IMR-90 (cell line): ENCODE measurements around the gene GLRX5. TPM values are rescaled to one million over a fixed set of nuclear protein-coding genes. Genes with fewer than 3 reads are reported as not detected.
A peak's percentile ranks its signal among the peaks of the same experiment; 100 is the strongest.

Experiments used
- ATAC-seq: fragments of 200-7000 bp; cut with Tn5 transposase; 2 replicates; pipeline ENCODE4 v1.9.1; 2020; ENCODE audit warnings: low read depth, mild to moderate bottlenecking, moderate library complexity
- BruUV-seq: library from RNA; stranded (reverse); fragments of 400-500 nt; replicated peaks from 2 replicates; lab custom pipeline; 2021; lab: Mats Ljungman, UMichigan
- CTCF ChIA-PET: fragments of 300-600 bp; formaldehyde crosslinking; extraction: SDS; loops from one replicate; lab custom pipeline; 2021; ENCODE audit warnings: antibody characterized with exemption; lab: Yijun Ruan, JAX
- POLR2A ChIA-PET: fragments of 300-600 bp; sonication (Branson Sonifier 250); formaldehyde crosslinking; loops from one replicate; lab custom pipeline; 2022; ENCODE audit warnings: antibody characterized with exemption; ENCODE audit not compliant: unreplicated experiment; lab: Charles Lee
- DNase-seq: peaks from one replicate; pipeline ENCODE4 v3.0.0; 2013
- H2AFZ ChIP-seq: replicated peaks from 2 replicates; pipeline ENCODE3; 2013; ENCODE audit warnings: low read length, mild to moderate bottlenecking; ENCODE audit not compliant: poor library complexity
- H2AK5ac ChIP-seq: 2 replicates; pipeline ENCODE4 v1.6.1; 2013; ENCODE audit warnings: low read depth, low read length, inconsistent platforms
- H2AK9ac ChIP-seq: replicated peaks from 2 replicates; pipeline ENCODE3; 2013; ENCODE audit warnings: mild to moderate bottlenecking, low read depth, low read length, moderate library complexity; ENCODE audit not compliant: poor library complexity
- H2BK120ac ChIP-seq: 2 replicates; pipeline ENCODE4 v1.6.1; 2013; ENCODE audit warnings: low read depth, low read length, inconsistent platforms
- H2BK15ac ChIP-seq: 3 replicates; pipeline ENCODE4 v1.6.1; 2013; ENCODE audit warnings: low read depth, low read length, inconsistent platforms
- H2BK20ac ChIP-seq: 2 replicates; pipeline ENCODE4 v1.6.1; 2013; ENCODE audit warnings: low read depth, mild to moderate bottlenecking, inconsistent platforms, low read length, moderate library complexity
- H2BK5ac ChIP-seq: 2 replicates; pipeline ENCODE4 v1.6.1; 2013; ENCODE audit warnings: mild to moderate bottlenecking, low read depth, low read length, inconsistent platforms; ENCODE audit not compliant: poor library complexity, severe bottlenecking
- H3K14ac ChIP-seq: replicated peaks from 2 replicates; pipeline ENCODE4 v1.6.1; 2013; ENCODE audit warnings: low read depth, low read length, inconsistent platforms
- H3K18ac ChIP-seq: 2 replicates; pipeline ENCODE4 v1.6.1; 2013; ENCODE audit warnings: low read depth, low read length, control low read depth
- H3K23ac ChIP-seq: 2 replicates; pipeline ENCODE4 v1.6.1; 2013; ENCODE audit warnings: low read depth, low read length, inconsistent platforms
- H3K27ac ChIP-seq: 2 replicates; pipeline ENCODE4 v1.5.1; 2013; ENCODE audit warnings: mild to moderate bottlenecking, control low read depth, low read length; ENCODE audit not compliant: insufficient read depth
- H3K27me3 ChIP-seq: 2 replicates; pipeline ENCODE4 v1.6.1; 2013; ENCODE audit warnings: low read length; ENCODE audit not compliant: control insufficient read depth, insufficient read depth
- H3K36me3 ChIP-seq: 2 replicates; pipeline ENCODE4 v1.6.1; 2013; ENCODE audit warnings: low read length, mixed read lengths; ENCODE audit not compliant: control insufficient read depth, insufficient read depth
- H3K4ac ChIP-seq: 2 replicates; pipeline ENCODE4 v1.6.1; 2013; ENCODE audit warnings: low read depth, low read length, inconsistent platforms
- H3K4me1 ChIP-seq: 2 replicates; pipeline ENCODE4 v1.6.1; 2013; ENCODE audit warnings: low read length, mixed read lengths; ENCODE audit not compliant: control insufficient read depth, insufficient read depth
- H3K4me2 ChIP-seq: 2 replicates; pipeline ENCODE4 v1.6.1; 2013; ENCODE audit warnings: low read depth, mild to moderate bottlenecking, control low read depth, low read length, moderate library complexity
- H3K4me3 ChIP-seq: 2 replicates; pipeline ENCODE4 v1.5.1; 2013; ENCODE audit warnings: low read depth, mild to moderate bottlenecking, control low read depth, low read length, moderate library complexity; ENCODE audit not compliant: insufficient read depth
- H3K56ac ChIP-seq: 2 replicates; pipeline ENCODE4 v1.6.1; 2013; ENCODE audit warnings: low read length, inconsistent platforms; ENCODE audit not compliant: insufficient read depth; ENCODE audit errors: extremely low read depth
- H3K79me1 ChIP-seq, 2 experiments: 2 replicates each; pipeline ENCODE4 v1.6.1; 2013; ENCODE audit warnings: low read length in 2 of 2, inconsistent platforms in 1 of 2, low read depth in 1 of 2
- H3K9ac ChIP-seq: 2 replicates; pipeline ENCODE4 v1.6.1; 2013; ENCODE audit warnings: low read depth, low read length, control low read depth
- H3K9me1 ChIP-seq: 2 replicates; pipeline ENCODE4 v1.6.1; 2013; ENCODE audit warnings: low read length, inconsistent platforms; ENCODE audit not compliant: insufficient read depth
- H3K9me3 ChIP-seq: 2 replicates; pipeline ENCODE4 v1.6.1; 2013; ENCODE audit warnings: low read length; ENCODE audit not compliant: control insufficient read depth, insufficient read depth
- H4K20me1 ChIP-seq: 2 replicates; pipeline ENCODE4 v1.6.1; 2013; ENCODE audit warnings: low read length, inconsistent platforms; ENCODE audit not compliant: insufficient read depth
- H4K5ac ChIP-seq: 2 replicates; pipeline ENCODE4 v1.6.1; 2013; ENCODE audit warnings: mild to moderate bottlenecking, low read depth, low read length, control low read depth
- H4K8ac ChIP-seq, 2 experiments: 2 replicates each; pipeline ENCODE4 v1.6.1; 2013; ENCODE audit warnings: low read depth in 2 of 2, low read length in 2 of 2, control low read depth in 1 of 2, inconsistent platforms in 1 of 2
- H4K91ac ChIP-seq: 2 replicates; pipeline ENCODE4 v1.6.1; 2013; ENCODE audit warnings: low read depth, low read length, inconsistent platforms; ENCODE audit not compliant: insufficient read depth
- MAFK ChIP-seq: IDR thresholded peaks from 2 replicates; pipeline ENCODE4 v1.6.1; 2012; ENCODE audit warnings: low read depth, low read length, improper control_type of control experiment
- WGBS, 2 experiments: methylation state at CpG; one replicate each; pipeline versions ENCODE4 v1.1.5 to v1.1.7; 2013; ENCODE audit warnings: missing lambda C conversion rate in 2 of 2; ENCODE audit not compliant: insufficient read length in 1 of 2; ENCODE audit errors: extremely low coverage in 2 of 2; 5-methylcytosine and 5-hydroxymethylcytosine counted together
- dilution Hi-C: fragments of 300-500 bp; cut with HindIII; formaldehyde crosslinking; loops from one replicate; pipeline ENCODE4 v1.14.3; 2018; ENCODE audit warnings: low sequenced_read_pairs; ENCODE audit not compliant: unreplicated experiment
- in situ Hi-C: fragments of 300-500 bp; cut with MboI; formaldehyde crosslinking; loops from 3 replicates; pipeline ENCODE4 v1.14.3; 2019; ENCODE audit warnings: low sequenced_read_pairs, inconsistent platforms, mixed read lengths
- intact Hi-C: fragments of 100-400 bp; cut with micrococcal nuclease; formaldehyde crosslinking; loops from 2 replicates; pipeline ENCODE4 v1.10.0; 2022
- polyA plus RNA-seq, 3 experiments: library from polyadenylated mRNA; depleted of rRNA; stranded (reverse); fragments of >200 nt; gene quantifications; 2 replicates each; pipeline ENCODE4 v1.2.3, GENCODE V29; 2012; ENCODE audit warnings: low replicate concordance in 1 of 3
- total RNA-seq: library from RNA; depleted of rRNA; stranded (reverse); fragments of >200 nt; gene quantifications from 2 replicates; pipeline ENCODE4 v1.2.3, GENCODE V29; 2012
- TF ChIP-seq, protein P1 (sequence below): conservative IDR thresholded peaks from 2 replicates; pipeline ENCODE4 v1.5.1; 2012; ENCODE audit warnings: mild to moderate bottlenecking, low read depth, low read length, improper control_type of control experiment
- TF ChIP-seq, protein P2 (sequence below): fragments of 150-350 bp; IDR thresholded peaks from 2 replicates; pipeline ENCODE4 v1.6.1; 2016; ENCODE audit warnings: low read depth, mild to moderate bottlenecking, low read length, moderate library complexity, borderline replicate concordance

Gene GLRX5
- total and polyA plus RNA-seq, 2 of the 4 experiments (the other 2 are of a cell fraction), result 32.4 to 40.4 TPM

DNA sequence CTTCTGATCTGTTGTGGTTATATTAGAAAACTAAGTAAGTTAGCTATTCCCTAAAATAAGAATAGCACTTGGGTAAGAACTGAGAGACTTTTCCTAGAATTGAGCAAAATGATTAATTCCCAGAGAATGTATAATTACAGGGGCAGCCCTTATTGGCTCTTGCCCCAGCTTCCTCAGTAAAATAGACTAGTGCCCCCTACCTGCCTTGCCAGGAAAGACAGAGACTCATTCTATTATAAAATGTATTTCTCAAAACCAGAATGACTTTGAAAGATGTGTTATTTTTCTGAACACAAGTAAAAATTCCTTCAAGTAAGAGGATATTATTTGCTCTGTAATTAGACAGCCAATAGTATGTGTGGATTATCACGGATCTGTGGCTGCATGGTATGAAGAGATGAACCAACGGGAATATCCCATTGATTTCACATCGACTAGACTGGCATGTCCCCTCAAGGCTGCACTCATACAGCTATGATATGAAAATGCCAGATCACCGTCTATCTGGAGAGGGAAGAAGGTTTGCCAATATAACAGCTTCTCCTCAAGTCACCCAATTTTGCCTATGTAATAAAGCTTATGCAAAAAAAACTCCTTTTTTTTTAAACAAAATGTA is 7.4 kb upstream of the GLRX5 start (continued):
- TF ChIP-seq, protein P1, sequence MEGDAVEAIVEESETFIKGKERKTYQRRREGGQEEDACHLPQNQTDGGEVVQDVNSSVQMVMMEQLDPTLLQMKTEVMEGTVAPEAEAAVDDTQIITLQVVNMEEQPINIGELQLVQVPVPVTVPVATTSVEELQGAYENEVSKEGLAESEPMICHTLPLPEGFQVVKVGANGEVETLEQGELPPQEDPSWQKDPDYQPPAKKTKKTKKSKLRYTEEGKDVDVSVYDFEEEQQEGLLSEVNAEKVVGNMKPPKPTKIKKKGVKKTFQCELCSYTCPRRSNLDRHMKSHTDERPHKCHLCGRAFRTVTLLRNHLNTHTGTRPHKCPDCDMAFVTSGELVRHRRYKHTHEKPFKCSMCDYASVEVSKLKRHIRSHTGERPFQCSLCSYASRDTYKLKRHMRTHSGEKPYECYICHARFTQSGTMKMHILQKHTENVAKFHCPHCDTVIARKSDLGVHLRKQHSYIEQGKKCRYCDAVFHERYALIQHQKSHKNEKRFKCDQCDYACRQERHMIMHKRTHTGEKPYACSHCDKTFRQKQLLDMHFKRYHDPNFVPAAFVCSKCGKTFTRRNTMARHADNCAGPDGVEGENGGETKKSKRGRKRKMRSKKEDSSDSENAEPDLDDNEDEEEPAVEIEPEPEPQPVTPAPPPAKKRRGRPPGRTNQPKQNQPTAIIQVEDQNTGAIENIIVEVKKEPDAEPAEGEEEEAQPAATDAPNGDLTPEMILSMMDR, result peak; percentile 89

GRCh38 chr14:95529216-95529615 is 5.6 kb upstream of the GLRX5 start:
- BruUV-seq, result no TSS peak
- Histone ChIP-seq H2BK120ac (0 out of 2 replicates have a peak overlapping the region, but pooled peaks have one; percentile 12), H4K8ac (no peak overlapping the region), H3K79me1 (peaks cover 22 to 68% of the 10 kb centered on the region in 2 experiments), H3K4me2 (no peak overlapping the region), H4K5ac (no peak overlapping the region), H2BK5ac (no peak overlapping the region), H2BK15ac (no peak overlapping the region), H3K9me3 (no peaks in the 10 kb centered on the region), H4K20me1 (peaks cover 9% of the 10 kb centered on the region; the same call in 1 of the 2 replicates), H3K9ac (no peak overlapping the region), H2BK20ac (no peak overlapping the region), H3K27me3 (no peaks in the 10 kb centered on the region), H3K4me3 (no peak overlapping the region), H3K9me1 (peaks cover 18% of the 10 kb centered on the region), H3K23ac (no peak overlapping the region), H2AK9ac (no peak overlapping the region), H2AK5ac (peak overlapping the region; percentile 34; the same call in 1 of the 2 replicates), H3K36me3 (no peaks in the 10 kb centered on the region), H3K18ac (no peak overlapping the region), H4K91ac (no peak overlapping the region), H3K27ac (no peak overlapping the region), H3K56ac (no peak overlapping the region), H3K4me1 (peaks cover 28% of the 10 kb centered on the region), H3K14ac (no peak overlapping the region), H3K4ac (peak overlapping the region; percentile 43; the same call in 1 of the 2 replicates), H2AFZ (no peak overlapping the region)
- ChIA-PET POLR2A (no interaction called here), CTCF (interaction anchor here (0.6 to 4.2 kb wide), 2 partner anchors 86 to 243 kb away, joined by 3 to 23 read pairs; no protein-coding TSS in a partner anchor)
- in situ Hi-C loops (loop anchor here (5.0 to 25.0 kb wide), 2 partner anchors 87 to 733 kb away; partner anchors contain the start of gene BDKRB1), dilution Hi-C loops (no loop called here), intact Hi-C loops (loop anchor here (5.0 kb wide), 1 partner anchor 67 kb away; no protein-coding TSS in a partner anchor)
- TF ChIP-seq, protein P2, sequence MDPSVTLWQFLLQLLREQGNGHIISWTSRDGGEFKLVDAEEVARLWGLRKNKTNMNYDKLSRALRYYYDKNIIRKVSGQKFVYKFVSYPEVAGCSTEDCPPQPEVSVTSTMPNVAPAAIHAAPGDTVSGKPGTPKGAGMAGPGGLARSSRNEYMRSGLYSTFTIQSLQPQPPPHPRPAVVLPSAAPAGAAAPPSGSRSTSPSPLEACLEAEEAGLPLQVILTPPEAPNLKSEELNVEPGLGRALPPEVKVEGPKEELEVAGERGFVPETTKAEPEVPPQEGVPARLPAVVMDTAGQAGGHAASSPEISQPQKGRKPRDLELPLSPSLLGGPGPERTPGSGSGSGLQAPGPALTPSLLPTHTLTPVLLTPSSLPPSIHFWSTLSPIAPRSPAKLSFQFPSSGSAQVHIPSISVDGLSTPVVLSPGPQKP, result no peak
- TF ChIP-seq MAFK, result no peak
- ATAC-seq, result no peak
- 100% methylated on average over 1 of the region's 7 CpGs; no CpG with 5 or more reads in 1 of the 2 experiments for WGBS, 2 experiments
- DNase-seq, result no peak
